ENCODE results near the gene TTC39B.

DNA sequence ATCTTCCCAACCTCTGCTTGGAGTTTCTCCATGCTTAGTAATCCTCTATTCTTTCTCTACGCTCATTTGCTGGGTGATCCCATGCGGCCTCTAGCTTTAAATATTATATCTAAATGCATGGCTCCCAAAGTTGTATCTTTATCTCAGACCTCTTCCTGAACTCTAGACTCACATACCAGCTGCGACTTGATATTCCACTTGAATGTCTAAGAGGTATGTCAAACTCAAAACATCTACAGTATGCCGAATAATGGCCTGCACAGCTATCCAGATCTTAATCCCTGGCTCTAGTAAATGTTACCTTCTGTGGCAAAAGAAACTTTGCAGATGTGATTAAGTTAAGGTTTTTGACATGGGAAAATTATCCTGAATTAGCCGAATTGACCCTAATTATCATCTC is 179.2 kb downstream of the TTC39B start:
- TF ChIP-seq CTCF (IDR thresholded peaks at IDR 0.05), result no peak
- TF ChIP-seq ZFX (IDR thresholded peaks at IDR 0.05; ENCODE audit: borderline replicate concordance), result no peak
